GM18502 (cell line): ENCODE data around the gene RNLS.
"Not testable (repeated sequence)": the region's sequence is repeated elsewhere in the genome, so short reads cannot be mapped to it uniquely, and the experiment has no call there.

Source experiments
- ATAC-seq: cut with Tn5 transposase; IDR thresholded peaks from one replicate; pipeline ENCODE4 v1.9.1; 2021; ENCODE audit warnings: mild to moderate bottlenecking; ENCODE audit not compliant: unreplicated experiment, poor library complexity

Gene RNLS

GRCh38 chr10:88490231-88490980 lies 92.7 kb downstream of the RNLS start:
- ATAC-seq = no peak

- no peak for ATAC-seq
Measured at GRCh38 chr10:88489107-88489506, 94.0 kb downstream of the RNLS start.

GRCh38 chr10:88486816-88487215 lies 96.3 kb downstream of the RNLS start:
- ATAC-seq = not testable (repeated sequence)

- ATAC-seq = no peak
Measured at GRCh38 chr10:88482220-88482619, 100.9 kb downstream of the RNLS start.

GRCh38 chr10:88478256-88478655 lies 104.9 kb downstream of the RNLS start:
- ATAC-seq = no peak

GRCh38 chr10:88477343-88478085 lies 105.6 kb downstream of the RNLS start:
- ATAC-seq = no peak

- no peak for ATAC-seq
Measured at GRCh38 chr10:88474884-88475844, 108.0 kb downstream of the RNLS start.

GRCh38 chr10:88473989-88474883 lies 108.9 kb downstream of the RNLS start:
- no peak for ATAC-seq

GRCh38 chr10:88472540-88472939 lies 110.6 kb downstream of the RNLS start:
- ATAC-seq = no peak

GRCh38 chr10:88471899-88472298 lies 111.2 kb downstream of the RNLS start:
- no peak for ATAC-seq

GRCh38 chr10:88467835-88468485 lies 115.2 kb downstream of the RNLS start:
- no peak for ATAC-seq

GRCh38 chr10:88466786-88467185 lies 116.3 kb downstream of the RNLS start:
- no peak for ATAC-seq

GRCh38 chr10:88465765-88466164 lies 117.4 kb downstream of the RNLS start:
- no peak for ATAC-seq

GRCh38 chr10:88463811-88464210 lies 119.3 kb downstream of the RNLS start:
- no peak for ATAC-seq

- no peak for ATAC-seq
Measured at GRCh38 chr10:88461426-88461825, 121.7 kb downstream of the RNLS start.

GRCh38 chr10:88459530-88459929 lies 123.6 kb downstream of the RNLS start:
- no peak for ATAC-seq

- ATAC-seq = no peak
Measured at GRCh38 chr10:88458209-88458608, 124.9 kb downstream of the RNLS start.

GRCh38 chr10:88457660-88458059 lies 125.5 kb downstream of the RNLS start:
- no peak for ATAC-seq

GRCh38 chr10:88456730-88457129 lies 126.4 kb downstream of the RNLS start:
- ATAC-seq = no peak
